ENCODE data around the gene NRIP3. TPM values are rescaled to one million over a fixed set of nuclear protein-coding genes. Genes with fewer than 3 reads are reported as not detected.

The NRIP3 gene
- total and polyA plus RNA-seq, 2 donors (not counting 3 experiments of a cell fraction or from before 2014, with no cell fraction given): 3.7 to 9.9 TPM

- intact Hi-C loops (cut with micrococcal nuclease): no loop called here
- no peaks in the 10 kb centered on the region for H3K79me2 ChIP-seq (ENCODE audit: control insufficient read depth, insufficient read depth, low read length)
- H4K20me1 ChIP-seq (replicated peaks; ENCODE audit: control insufficient read depth, extremely low read depth, insufficient read depth, low read length): no peaks in the 10 kb centered on the region
- H3K27me3 ChIP-seq (ENCODE audit: control insufficient read depth in 2 of 2, insufficient read depth in 2 of 2, low read length in 2 of 2): no peaks in the 10 kb centered on the region
- H2AFZ ChIP-seq (ENCODE audit: low read depth, low read length): no peak within 1 kb of the TSS
- dilution Hi-C loops (cut with MboI; ENCODE audit: extremely low pct_ligation_motif_present, low sequenced_read_pairs): no loop called here
- H3K4me2 ChIP-seq (ENCODE audit: insufficient read depth, low read length): no peak within 1 kb of the TSS
- no peaks in the 10 kb centered on the region for H3K9me3 ChIP-seq (replicated peaks; ENCODE audit: control insufficient read depth, insufficient read depth, low read length)
- peaks cover 7% of the 10 kb centered on the region for H3K4me1 ChIP-seq (ENCODE audit: control insufficient read depth, extremely low read depth, insufficient read depth, low read length)
- no peak within 1 kb of the TSS for H3K9ac ChIP-seq (replicated peaks; ENCODE audit: extremely low read depth, insufficient read depth, low read length)
- no peaks in the 10 kb centered on the region for H3K9me1 ChIP-seq (replicated peaks; ENCODE audit: control insufficient read depth, extremely low read depth, insufficient read depth, low read length)
- no peak within 1 kb of the TSS for H3K27ac ChIP-seq (ENCODE audit: insufficient read depth, low read depth, low read length)
- no peak within 1 kb of the TSS for H3K4me3 ChIP-seq (replicated peaks in 1 of 3; ENCODE audit: insufficient read depth in 1 of 3, low read depth in 1 of 3, low read length in 3 of 3)
- TF ChIP-seq FOS (IDR thresholded peaks at IDR 0.05; ENCODE audit: borderline replicate concordance, insufficient read depth, low read length) (no peak), MYC (IDR thresholded peaks at IDR 0.05; ENCODE audit: low read depth, low read length) (no peak), JUN (IDR thresholded peaks at IDR 0.05; ENCODE audit: borderline replicate concordance, insufficient read depth, insufficient read length, low read depth) (no peak), EZH2 (IDR thresholded peaks at IDR 0.05; ENCODE audit: borderline replicate concordance, low read depth, low read length, severe bottlenecking) (no peak), POLR2AphosphoS5 (IDR thresholded peaks at IDR 0.05; ENCODE audit: insufficient read depth, low read depth, low read length) (no peak), POLR2A (IDR thresholded peaks at IDR 0.05; ENCODE audit: low read depth, low read length) (no peak), GATA2 (IDR thresholded peaks at IDR 0.05; ENCODE audit: insufficient read depth, insufficient read length, low read depth, low read length) (no peak), MAX (IDR thresholded peaks at IDR 0.05; ENCODE audit: insufficient read depth, insufficient read length) (no peak), CTCF (IDR thresholded peaks at IDR 0.05; ENCODE audit: extremely low read depth in 1 of 2, insufficient read depth in 1 of 2, low read depth in 1 of 2, low read length in 2 of 2) (no peak)
- BruUV-seq (replicated peaks): no TSS peak
- POLR2A ChIA-PET: no interaction called here
- DNase-seq (ENCODE audit: low read depth, low spot score) (no peak), FAIRE-seq (no peak)
- no peaks in the 10 kb centered on the region for H3K36me3 ChIP-seq (ENCODE audit: control insufficient read depth in 2 of 2, extremely low read depth in 1 of 2, insufficient read depth in 2 of 2, low read length in 2 of 2)
- CTCF ChIA-PET: interaction anchor here (3.9 kb wide), 1 partner anchor 27 kb away, joined by 21 read pairs; no protein-coding TSS in a partner anchor
Measured at GRCh38 chr11:8932564-8933180, 71.1 kb downstream of the NRIP3 start, which contains the start of gene C11orf16. Gene C11orf16, minus strand, starts transcription at chr11:8932947. Its CDS starts 639 bp downstream, at chr11:8932308.

Small RNA genes lying within 50 kb of the gene (small RNA-seq; reads per million reads assigned to genes)
- gene RF00019 (ENCODE audit: insufficient read depth, insufficient read length, low read depth, low replicate concordance): not detected

Other genes with a start within 250 kb of the NRIP3 start
- gene AKIP1, start 92.8 kb downstream of the NRIP3 start, total RNA-seq: 21.9 and 23.4 TPM in 2 replicates
- gene AKIP1, start 92.8 kb downstream of the NRIP3 start, polyA plus RNA-seq: 30.3 and 32.4 TPM in 2 replicates
- gene C11orf16, start 71.1 kb downstream of the NRIP3 start, total RNA-seq: not detected in 2 replicates
- gene C11orf16, start 71.1 kb downstream of the NRIP3 start, polyA plus RNA-seq: not detected in 2 replicates
- gene ASCL3, start 61.0 kb downstream of the NRIP3 start, total RNA-seq: not detected in 2 replicates
- not detected in 2 replicates for gene ASCL3, start 61.0 kb downstream of the NRIP3 start, polyA plus RNA-seq
- 27.1 and 30.2 TPM in 2 replicates for gene TMEM9B, start 39.6 kb downstream of the NRIP3 start, total RNA-seq
- 23.8 and 28.2 TPM in 2 replicates for gene TMEM9B, start 39.6 kb downstream of the NRIP3 start, polyA plus RNA-seq
- gene SCUBE2, start 87.6 kb upstream of the NRIP3 start, total RNA-seq: 1.6 and 3.5 TPM in 2 replicates
- gene SCUBE2, start 87.6 kb upstream of the NRIP3 start, polyA plus RNA-seq: 0.54 and 0.55 TPM in 2 replicates

Measured in endothelial cell of umbilical vein (primary cell).